NCI-H1436 (cell line): ENCODE data around the gene KCNJ18.
"Not testable (repeated sequence)": the region's sequence is repeated elsewhere in the genome, so short reads cannot be mapped to it uniquely, and the experiment has no call there.

Experiments used
- DNase-seq: peaks from one replicate; lab custom pipeline; 2025; lab: John Stamatoyannopoulos, UW

KCNJ18 gene

DNA sequence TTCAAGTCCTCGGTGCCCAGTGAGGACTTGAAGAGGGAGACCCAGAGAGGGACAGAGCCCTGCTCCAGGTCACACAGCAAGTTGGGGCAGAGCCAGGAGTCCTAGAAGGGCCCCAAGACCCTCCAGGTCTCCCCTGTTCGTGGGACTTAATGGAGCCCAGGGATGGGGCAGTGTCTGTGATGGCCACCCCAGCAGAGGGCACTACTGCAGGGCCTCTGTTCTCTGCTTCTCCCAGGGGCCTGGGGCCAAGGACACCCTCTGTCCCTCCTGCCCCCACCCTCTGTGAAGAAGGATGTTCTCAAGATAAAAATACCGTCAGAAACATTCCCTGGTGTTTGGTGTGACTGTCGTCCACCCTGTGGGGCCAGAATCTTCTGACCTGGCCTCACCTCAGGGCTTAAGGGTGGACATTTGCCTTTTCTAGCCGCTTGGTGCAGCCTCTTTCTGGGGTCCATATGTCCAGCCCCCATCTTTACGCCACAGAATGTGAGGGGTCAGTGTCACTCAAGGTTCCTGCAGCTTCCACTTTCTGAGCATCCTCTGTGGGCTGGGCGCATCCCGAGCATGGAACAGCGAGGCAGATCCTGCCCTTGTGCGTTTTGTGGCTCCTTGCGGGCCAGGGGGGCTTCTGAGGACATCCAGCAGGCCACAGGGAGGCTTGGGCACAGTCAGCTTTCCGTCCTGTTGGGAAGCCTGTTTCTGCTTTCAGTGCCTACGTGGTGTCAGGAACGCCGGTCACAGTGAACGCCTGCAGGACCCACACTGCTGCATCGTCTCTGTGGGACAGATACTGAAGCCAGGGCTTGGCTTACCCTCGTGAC is at the start of gene KCNJ18:
Gene KCNJ18, plus strand, starts transcription at position 641 of the 821 bp plus-strand sequence. CDS start 10,264 bp downstream, outside the sequence.
- not testable (repeated sequence) for DNase-seq

DNA sequence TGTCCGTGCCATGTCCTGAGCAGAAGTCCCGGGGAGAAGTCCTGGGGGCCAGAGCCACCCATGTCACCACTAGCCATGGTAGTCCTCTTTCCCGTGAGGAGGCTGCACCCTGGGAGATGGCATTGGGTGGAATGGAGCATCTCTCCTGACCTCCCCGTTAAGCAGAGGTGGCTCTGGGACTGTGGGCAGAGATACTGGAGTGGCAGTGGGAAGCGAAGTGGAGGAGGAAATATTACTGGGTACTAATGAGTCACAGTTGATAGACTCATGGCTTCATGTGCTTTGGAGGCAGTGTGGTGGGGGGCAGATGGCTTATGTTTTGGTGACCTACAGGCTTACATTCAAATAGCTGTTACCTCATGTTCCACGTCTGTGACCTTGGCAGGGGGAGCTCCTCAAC is 44.2 kb upstream of the KCNJ18 start:
- DNase-seq: not testable (repeated sequence)

DNA sequence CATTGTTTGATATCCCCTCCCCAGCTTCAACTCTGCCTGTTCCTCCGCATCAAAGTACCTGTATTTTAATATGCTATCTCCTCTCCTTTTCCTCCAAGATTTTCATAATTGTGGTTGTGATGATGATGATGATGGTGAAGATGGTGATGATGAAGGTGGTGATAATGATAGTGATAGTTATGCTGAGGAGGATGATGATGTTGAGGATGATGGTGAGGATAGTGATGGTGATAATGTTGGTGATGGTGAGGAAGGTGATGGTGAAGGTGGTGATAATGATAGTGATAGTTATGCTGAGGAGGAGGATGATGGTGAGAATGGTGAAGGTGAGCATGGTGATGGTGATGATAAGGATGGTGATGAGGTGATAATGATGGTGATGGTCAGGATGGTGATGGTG is 42.3 kb upstream of the KCNJ18 start:
- DNase-seq: not testable (repeated sequence)

DNA sequence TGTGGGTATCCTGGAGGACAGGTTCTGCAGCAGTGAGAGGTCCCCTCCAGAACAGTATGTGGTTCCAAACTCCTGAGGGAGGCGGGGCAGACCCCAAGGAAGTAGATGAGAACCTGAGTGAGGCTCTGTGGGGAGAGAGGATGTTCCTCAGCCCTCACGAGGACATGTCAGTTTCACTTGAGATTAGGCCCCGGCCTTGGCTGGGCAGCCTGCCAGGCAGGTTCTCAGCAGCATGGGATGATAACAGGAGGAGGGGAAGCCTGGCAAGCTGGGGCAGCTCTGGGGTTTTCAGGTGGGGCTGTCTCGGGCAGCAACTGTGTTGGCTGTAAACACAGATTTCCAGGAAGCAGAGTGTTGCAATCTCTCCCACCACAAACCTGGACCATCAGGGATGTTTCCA is 40.3 kb upstream of the KCNJ18 start:
- not testable (repeated sequence) for DNase-seq

DNA sequence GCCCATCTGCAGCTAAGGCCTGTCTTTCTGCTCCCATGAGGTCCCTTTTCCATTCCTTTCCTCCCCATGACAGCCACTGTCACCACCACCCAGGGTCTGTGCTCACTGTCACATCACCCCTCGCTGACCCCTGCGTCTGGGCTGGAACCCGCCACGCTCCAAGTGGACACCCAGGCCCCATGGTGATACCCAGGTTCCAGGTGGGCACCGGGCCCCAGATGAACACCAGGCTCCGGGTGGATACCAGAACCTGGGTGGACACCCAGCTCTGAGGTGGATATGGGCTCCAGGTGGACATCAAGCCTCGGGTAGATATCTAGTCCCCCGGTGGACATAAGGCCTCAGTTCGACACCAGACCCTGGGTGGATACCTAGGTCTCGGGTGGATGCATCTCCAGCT is 39.1 kb upstream of the KCNJ18 start:
- DNase-seq: not testable (repeated sequence)

DNA sequence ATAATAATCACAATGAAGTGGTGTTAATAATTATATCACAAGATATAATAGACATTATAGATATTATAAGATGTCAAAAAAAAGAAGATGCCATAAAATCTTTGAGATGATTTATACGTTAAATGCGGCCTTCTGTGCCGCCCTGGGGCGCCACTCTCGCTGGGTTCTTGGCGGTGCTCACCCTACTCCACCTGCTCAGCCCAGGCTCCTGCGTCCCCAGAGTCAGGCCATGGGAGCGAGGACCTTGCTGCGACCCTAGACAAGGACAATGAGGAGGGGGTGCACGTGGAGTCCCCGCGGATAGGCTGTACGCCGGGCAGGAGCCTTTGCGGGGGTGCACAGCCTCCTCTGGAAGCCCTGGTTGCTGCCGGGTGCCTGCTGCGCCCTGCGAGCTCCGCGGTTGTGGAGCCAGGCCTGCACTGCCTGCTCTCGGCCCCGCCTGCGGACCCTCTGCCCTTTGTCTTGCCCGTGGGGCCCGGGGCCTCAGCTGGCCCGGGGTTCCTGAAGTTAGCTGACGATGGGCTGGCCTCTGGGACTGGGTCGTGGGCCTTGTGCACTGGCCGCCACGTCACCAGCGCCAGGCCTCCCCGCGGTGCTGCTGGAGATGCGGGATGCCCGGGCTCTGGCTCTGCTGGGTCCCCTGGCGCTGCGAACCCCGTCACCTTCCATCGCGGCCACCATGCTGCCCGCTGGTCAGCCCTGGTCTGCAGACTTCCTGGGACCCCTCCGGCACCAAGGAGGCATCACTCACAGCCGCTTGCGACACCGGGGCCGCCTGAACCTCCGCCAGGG is 35.6 kb upstream of the KCNJ18 start:
- DNase-seq: not testable (repeated sequence)

DNA sequence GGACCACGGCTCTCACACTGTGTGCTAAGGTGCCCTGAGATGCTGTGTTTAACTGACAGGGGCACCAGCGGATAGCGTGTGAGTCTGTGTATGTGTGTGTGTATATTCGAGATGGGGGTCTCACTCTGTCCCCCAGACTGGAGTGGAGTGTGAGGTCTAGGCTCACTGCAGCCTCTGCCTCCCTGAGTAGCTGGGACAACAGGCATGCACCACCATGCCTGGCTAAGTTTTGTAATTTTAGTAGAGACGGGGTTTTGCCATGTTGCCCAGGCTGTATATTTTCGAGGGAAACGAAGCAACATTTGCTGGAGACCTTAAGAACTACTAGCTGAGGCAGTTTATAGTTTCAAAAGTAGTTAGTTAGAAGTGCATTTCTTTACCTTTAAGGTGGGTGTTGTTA is 32.7 kb upstream of the KCNJ18 start:
- not testable (repeated sequence) for DNase-seq

DNA sequence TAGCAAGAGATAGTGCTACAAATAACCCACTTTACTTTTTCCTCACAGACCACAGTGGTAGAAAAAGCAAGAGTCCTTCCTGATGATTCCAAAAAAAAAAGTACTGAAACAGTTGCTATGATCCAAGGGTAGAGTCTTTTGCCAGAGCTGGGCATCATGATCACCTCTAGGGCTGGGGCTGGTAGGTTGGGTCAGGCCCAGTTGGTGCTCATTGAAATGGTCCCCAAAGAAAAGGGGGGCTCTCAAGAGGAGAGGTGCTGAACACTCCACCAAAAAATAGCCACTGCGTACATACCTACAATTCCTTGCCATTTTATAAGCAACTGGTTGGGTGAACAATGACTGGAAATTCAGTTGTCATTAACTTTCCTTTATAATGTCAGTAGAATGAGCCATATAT is 30.9 kb upstream of the KCNJ18 start:
- not testable (repeated sequence) for DNase-seq

DNA sequence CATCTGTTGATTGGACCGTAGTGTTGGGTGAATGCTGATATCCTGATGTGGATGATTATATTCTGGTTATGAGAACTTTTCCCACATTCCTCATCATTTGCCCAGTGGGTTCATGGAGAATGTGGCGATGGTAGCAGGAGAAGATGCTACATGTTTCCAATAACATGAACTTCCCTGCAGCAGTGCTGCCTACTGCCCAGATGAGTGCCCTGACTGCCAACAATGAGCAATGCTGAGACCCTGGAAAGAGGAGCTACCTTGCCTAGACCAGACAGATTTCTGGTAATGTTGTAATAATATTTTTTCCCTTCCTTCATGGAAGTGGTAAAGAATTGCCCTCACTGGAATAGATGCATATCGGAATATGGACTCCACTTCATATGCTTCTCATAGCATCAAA is 29.2 kb upstream of the KCNJ18 start:
- not testable (repeated sequence) for DNase-seq

DNA sequence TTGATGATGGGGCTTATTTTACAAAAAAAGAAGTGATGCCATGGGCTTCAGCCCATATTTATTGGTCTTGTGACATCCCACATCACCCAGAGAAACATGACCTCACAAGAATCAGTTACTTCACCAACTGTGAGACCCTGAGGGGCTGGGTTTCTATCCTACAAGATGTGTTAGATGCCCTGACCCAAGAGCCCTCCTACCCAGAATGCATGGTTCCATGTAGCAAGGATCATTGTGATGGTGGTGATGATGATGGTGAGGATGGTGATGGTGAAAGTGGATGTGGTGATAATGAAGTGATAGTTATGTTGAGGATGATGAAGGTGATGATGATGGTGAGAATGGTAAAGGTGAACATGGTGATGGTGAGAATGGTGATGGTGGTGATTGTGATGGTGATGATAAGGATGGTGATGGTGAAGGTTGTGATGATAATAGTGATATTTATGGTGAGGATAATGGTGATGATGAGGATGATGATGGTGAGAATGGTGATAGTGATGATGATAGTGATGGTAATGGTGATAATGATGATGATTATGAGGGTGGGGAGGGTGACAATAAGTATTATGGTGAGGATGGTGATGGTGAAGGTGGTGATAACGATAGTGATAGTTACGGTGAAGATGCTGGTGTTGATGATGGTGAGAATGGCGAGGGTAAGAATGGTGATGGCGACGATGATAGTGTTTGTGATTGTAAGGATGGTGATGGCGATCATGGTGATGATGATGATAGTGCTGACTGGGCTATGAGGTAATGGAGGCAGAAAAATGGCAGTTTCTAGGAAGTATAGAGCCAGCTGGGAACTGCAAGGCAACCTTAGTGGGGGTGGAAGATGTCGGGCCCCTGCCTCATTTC is 28.5 kb upstream of the KCNJ18 start:
- DNase-seq: not testable (repeated sequence)

DNA sequence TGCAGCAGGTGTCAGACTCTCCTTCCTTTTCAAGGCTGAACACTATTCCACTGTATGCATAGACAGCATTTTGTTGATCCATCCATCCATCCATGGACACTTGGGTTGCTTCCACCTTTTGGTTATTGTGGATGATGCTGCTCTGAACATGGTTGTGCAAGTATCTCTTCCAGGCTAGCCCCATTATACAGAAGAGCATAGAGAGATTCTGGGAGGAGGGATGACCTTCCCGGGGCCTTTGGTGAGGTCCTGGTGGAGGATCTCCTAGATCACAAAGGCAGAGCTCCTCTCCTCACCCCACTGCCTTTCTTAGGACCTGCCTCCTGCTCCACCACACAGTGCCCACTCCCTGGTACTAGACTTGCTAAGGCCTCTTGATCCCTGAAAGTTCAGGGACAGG is 27.2 kb upstream of the KCNJ18 start:
- DNase-seq: not testable (repeated sequence)

DNA sequence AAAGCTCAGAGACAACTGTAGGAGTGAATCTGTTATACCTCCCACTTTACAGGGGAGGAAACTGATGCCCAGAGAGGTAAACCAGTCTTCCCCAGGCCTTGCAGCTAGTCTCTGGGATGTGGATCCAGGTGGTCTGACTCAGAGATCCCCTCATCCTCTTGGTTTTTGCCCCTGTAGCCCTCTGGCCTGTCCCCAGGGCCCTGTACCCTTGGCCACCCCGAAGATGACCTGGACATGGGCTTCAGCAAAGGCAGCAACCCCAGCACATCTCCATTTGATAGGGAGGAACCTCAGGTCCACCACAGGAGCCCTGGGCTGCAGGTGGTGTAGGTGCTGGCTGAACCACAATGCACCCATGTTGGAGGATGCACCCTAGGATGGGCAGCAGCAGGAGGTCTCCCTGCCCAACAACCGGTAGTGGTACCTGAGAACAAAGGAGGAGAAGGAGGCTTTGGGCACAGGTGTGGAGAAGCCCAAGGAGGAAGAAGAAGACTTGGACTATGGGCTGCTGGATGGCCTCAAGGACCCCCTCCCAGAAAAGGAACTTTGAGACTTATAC is 26.3 kb upstream of the KCNJ18 start:
- DNase-seq: not testable (repeated sequence)

DNA sequence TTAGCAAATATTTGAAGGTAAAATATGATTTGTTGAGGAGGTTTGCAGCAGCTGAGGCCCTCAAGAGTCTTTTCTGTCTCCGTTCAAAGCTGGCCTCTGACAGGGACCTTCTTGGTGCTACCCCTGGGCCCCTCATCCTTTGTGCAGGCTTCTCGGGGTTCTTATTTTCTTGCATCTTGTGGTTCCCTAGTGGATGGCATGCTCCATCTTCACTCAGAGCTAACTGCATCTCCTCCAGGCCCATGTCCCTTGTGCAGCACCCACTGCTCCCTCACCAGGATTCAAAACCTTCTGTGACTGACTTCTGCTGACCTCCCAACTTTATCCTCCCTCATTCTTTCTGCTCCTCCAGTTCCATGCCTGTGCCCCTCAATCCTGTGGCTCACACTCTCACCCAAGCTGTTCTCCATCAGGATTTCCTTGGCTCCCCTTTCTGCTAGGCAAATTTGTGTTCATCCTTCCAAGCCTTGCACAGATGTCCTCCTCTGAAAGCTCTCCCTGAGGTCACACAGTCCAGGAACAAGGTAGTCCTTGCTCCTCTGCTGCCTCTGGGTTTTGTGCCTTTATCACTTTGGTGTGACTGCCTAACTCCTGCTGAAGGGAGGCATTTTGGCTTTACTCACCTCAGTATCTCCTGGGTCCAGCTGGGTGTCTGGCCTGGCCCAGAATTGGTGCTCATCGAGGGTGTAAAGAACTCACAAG is 25.5 kb upstream of the KCNJ18 start:
- DNase-seq: not testable (repeated sequence)

DNA sequence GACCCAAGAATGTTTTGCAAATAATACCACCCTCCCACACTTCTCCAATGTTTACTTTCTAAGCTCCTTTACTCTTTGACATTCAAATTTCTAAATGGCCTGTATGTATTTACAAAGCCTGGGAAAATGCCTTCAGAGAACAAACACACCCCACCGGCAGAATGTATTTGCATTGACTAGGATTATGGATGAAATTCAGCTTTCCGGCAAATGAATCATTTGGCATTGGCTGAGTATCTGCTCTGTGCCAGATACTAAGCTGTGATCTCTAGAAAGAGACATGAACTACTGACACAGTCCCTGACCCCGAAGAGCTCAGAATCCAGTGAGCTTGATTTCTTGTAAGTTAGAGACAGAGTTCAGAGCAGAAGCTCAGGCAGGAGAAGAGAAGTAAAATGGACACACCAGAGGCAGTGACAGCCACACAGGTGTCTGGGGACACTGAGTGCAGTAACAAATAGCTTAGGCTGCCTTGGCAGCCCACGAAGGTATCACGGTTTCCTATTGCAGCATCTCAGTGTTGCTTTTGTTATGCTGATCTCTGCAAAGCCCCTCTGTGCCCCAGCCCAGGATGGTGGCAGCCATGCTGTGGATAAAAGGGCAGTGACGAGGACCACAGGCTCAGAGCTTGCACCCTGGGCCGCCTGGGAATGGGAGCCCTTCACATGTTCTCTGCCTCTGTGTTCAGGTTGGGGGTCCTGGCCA is 24.8 kb upstream of the KCNJ18 start:
- not testable (repeated sequence) for DNase-seq

DNA sequence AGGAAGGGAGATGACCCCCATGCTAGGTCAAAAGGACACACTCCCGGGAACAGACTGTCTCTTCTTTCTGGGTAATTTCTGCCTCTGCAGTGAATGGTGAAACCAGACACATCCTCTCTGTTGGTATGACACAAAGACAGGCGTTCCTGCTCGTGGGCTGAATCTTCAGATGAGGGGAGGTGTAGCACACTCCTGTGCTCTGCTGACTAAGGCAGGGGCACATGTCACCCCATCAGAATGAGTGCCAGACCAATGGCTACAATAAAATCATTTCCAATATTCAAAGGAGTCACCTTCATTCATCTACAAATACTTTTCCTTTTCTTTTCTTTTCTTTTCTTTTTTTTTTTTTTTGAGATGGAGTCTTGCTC is 24.2 kb upstream of the KCNJ18 start:
- DNase-seq: not testable (repeated sequence)

DNA sequence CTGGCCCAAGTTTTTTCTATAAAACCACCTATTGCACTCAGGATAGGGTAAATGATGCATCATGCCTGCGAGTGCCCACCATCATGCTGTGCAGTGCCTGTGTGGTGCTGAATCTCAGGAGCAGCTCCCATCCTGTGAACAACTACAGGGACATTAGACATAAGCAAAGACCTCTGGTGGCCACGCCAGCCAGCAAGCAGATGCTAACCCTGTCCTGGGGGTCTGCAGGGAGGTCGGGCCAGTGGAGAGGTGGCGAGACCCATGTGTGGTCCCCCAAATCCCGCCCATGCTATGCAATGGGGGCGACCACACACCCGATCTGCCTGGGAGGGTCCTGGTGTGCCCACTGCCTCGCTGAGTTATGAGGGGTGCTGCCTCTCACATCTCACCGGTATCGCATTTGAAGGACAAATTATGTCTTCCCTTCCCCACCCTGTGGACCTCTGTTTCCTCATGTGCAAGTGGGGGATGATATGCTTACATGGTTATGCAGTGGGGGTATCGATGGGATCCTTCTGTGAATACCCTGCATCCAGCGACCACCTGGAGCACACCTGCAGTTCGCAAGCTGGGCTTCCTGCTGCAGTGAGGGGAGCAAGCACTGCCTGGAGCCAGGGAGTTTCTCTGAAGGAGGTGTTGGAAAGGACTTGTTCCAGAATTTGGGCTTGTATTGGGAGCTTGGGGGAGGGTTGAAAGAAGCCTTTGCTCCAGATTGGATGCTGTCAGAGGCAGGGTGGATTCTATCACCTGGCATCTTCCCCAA is 23.4 kb upstream of the KCNJ18 start:
- not testable (repeated sequence) for DNase-seq

DNA sequence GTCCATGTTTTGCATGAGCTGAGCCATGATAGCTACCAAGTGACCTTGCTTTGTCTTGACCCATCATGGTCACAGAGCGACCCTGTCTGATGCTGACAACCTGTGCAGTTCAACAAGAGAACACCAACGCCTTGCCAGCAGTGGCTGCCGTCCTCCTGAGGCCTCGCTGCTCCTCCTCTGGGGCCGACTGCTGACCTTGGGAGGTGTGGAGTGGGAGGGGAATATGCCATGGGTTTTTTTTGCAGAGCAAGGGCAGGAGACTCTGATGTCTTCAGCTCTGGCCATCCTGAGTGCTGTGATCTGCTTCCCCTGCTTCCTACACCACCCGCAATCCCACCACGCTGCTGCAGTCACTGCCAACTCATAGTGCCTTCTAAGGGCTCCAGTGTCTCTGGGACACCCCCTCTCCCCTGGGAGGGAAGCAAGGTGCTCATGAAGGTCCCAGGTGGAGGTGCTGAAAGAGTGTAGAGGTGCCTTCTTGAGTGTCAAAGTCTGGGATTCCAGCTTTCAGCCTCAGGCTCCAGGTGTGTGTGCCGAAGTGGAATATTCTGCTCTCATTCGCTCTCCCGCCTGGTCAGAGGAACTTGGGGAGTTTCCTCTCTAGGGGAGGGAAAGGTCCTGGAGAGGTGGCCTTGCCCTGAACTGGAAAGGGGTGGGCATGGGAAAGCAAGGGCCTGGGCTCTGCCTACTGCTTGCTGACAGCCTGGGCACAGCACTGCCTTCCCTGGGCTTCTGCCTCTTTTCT is 22.5 kb upstream of the KCNJ18 start:
- not testable (repeated sequence) for DNase-seq

DNA sequence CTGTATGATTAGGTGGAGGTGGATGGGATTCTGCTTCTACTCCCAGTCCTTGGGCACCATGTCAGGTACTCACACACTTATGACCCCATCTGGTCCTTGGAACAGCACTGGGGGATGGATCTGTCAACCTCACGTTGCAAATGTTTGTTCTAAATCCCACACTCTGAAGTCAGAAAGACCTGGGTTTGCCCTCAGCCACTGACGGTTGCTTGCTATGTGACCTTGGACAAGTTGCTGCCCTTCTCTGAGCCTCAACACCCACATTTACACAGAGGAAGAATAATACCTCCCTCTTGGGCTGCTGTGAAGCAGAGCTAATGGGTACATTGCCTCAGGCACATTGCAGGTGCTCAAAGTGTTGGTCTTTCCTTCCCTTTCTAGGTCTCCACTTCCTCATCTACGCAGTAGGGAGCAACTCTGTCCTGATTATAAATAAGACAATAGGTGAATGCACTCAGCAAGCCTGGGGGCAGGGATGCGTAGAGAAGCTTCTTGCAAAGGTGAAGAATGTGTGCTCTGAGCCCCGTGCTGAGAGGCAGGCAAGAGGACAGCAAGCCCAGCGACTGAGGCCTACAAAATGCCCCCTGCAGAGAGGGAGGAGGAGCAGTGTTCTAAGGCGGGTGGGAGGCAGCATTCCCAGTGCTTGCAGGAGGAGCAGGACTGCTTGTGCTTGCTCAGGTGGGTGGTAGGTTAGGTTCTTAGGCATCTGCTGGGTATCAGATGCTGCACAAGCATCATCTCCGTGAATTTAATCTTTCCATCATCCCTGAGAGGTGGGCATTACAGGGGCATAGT is 21.8 kb upstream of the KCNJ18 start:
- DNase-seq: not testable (repeated sequence)
